HG02571 (cell line): ENCODE results near the gene EIF3B.
"Not testable (repeated sequence)": the region's sequence is repeated elsewhere in the genome, so short reads cannot be mapped to it uniquely, and the experiment has no call there.

ENCODE experiments used
- ATAC-seq: cut with Tn5 transposase; IDR thresholded peaks from one replicate; pipeline ENCODE4 v1.9.1; 2021; ENCODE audit warnings: mild to moderate bottlenecking, moderate library complexity; ENCODE audit not compliant: unreplicated experiment

Gene EIF3B

DNA sequence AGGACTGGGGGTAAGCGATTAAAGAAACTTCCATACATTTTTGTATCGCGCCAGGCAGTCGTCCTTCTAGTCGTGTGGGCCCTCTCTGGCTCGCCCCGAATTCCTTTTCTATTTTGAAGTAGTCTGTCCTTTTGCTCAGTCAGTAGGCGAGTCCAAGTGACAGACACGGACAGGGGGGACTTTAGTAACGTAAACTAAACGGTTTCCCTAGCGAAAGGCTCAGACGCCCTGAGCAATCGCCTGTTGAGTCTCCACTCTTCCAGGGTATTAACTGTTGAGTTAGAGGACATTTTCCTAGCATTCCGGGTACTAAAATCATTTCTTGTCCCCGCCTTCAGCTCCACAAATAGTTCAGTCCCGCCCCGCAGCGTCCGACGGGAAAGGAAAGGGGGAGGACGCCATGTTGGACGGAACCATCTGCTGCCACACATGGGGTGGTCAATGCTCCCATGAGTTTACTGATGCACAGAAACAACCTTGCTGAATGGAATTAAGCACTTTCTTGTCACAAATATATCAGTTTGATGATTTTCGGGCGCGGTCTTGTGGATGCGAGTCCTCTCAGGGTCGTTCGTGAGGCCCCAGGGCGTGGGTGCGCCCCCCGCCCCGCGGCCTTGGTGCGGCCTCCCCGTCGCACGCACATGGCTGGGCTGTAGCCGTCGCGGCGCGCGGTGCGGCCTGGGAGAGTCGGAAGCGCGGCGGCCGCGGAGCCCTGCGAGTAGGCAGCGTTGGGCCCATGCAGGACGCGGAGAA lies at the start of gene EIF3B:
Gene EIF3B (plus strand): TSS at position 642 of the 753 bp plus-strand sequence. CDS start 95 bp downstream, at position 737.
- peak; percentile 75 for ATAC-seq

GRCh38 chr7:2305258-2305657 lies 49.4 kb upstream of the EIF3B start:
- not testable (repeated sequence) for ATAC-seq

DNA sequence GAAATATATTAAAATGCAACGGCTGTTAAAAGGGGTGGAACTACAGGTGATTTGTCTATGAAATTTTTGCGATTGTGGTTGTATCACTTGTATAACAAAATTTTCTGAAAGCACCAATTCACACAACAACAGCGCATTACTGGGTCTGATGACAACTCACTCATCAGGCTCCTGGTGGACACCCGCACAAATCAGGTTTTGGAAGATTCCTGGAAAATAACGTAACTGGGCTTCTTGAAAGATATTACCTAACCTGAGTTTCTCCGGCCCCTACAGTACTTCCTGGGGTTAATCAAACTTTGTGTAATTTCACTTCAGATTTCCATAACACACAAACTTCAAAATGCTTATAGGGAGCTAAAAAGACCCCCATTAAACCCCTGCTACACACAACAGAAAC lies 47.9 kb upstream of the EIF3B start:
- ATAC-seq: no peak

DNA sequence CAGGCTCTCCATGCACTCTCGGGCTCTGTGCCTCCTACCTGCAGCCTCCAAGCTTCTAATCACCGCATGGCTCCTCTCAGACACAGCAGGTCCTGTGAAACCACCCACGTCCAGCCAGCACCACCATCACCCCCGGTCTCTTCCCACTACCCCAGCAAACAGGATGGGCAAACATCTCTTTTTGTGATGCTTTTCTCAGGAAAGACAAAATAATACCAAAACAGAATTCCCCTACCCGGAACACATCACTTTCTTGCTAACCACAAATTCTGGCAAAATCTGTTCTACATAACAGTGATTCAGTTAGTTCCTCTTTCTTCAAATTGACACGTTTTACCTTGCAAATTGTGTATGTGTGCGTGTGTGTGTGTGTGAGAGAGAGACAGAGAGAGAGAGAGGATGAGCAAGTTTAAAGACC lies 46.9 kb upstream of the EIF3B start:
- no peak for ATAC-seq

DNA sequence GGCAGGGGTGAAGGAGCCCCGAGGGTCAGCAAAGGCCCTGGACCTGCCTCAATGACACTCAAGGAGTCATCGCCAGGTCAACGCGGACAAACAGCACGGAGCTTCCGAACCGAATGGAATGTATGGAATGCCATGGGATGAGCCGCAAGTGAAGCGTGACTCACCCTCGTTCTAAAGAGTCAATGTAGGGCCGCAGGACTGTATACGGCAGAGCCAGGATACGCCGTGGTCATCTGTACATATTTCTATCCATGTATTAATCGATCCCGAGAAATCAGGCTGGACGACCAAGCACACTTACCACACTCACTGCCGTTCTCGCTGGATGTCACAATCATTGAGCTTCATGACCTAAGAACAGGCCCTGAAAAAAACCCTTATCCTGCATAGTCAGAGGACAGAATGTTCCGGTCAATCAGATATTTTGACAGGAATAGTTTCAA lies 44.7 kb upstream of the EIF3B start:
- ATAC-seq: no peak

- no peak for ATAC-seq
Observed at GRCh38 chr7:2312267-2312929, 42.2 kb upstream of the EIF3B start.

DNA sequence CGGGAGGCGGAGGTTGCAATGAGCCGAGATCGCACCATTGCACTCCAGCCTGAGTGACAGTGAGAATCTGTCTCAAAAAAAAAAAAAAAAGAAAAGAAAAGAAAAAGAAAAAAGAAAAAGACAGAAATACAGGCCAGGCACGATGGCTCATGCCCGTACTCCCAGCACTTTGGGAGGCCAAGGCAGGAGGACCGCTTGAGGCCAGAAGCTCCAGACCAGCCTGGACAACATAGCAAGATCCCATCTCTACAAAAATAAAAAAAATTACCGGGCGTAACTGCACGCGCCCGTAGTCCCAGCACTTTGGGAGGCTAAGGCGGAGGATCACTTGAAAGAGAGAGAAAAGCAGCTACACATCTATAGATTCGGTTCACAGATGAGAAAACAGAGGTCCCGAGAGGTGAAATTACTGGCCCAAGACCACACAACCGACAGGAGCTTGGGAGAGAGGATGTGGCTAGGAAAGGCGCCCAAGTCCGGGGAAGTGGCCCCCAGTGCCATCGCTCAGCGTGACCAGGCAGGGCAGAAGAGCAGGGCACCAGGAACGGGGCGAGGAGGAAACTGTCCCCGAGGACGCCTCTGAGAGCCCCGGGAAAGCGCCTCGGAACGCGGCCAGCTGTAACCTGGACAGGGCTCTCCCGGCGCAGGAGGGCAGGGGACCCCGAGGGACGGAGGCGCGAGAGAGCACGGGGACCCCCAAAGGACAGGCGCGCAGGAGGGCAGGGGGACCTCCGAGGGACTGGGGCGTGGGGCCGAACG lies 41.0 kb upstream of the EIF3B start:
- ATAC-seq: peak; percentile 13

DNA sequence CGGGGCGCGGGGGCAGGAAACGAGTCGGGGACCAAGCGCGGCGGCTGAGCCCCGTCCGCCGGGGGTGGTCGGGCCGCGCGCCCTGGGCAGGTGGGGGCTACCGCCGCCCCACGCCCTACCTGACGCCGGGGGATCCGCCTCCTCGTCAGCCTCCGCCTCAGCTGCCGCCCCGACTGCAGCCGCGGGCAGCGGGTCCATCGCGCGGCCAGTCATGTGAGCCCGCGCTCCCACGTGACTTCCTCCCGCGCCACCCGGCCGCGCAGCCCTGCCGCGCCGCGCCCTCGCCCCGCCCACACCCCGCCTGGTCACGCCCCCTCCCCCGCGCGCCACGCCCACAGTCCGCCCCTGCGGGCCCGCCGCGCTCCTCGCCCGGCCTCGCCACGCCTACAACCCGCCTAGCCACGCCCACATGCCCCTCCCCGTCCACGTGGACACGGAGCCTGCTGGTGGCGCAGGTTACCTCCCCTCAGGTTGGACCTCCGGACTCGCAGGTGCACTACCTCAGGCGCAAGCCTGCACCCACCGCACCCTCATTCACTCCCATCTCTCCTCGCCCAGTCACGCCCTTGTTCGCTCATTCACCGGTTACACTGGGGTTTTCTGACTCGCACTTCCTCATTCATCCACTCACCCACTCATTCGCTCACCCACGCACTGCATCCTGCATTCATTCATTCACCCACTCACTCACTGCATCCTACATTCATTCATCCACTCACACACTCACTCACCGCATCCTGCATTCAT lies 40.2 kb upstream of the EIF3B start, which contains the start of gene SNX8:
Gene SNX8 (minus strand): TSS at position 233 of the 747 bp plus-strand sequence. CDS start 20 bp downstream, at position 213.
- ATAC-seq: peak; percentile 78

DNA sequence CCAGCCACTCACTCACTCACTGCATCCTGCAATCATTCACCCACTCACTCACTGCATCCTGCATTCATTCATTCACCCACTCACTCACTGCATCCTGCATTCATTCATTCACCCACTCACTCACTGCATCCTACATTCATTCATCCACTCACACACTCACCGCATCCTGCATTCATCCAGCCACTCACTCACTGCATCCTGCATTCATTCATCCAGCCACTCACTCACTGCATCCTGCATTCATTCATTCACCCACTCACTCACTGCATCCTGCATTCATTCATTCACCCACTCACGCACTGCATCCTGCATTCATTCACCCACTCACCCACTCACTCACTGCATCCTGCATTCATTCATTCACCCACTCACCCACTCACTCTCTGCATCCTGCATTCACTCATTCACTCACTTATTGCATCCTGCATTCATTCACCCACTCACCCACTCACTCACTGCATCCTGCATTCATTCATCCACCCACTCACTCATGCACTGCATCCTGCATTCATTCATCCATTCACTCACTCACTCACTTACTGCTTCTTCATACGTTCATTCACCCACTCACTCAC lies 39.6 kb upstream of the EIF3B start:
- ATAC-seq: not testable (repeated sequence)

DNA sequence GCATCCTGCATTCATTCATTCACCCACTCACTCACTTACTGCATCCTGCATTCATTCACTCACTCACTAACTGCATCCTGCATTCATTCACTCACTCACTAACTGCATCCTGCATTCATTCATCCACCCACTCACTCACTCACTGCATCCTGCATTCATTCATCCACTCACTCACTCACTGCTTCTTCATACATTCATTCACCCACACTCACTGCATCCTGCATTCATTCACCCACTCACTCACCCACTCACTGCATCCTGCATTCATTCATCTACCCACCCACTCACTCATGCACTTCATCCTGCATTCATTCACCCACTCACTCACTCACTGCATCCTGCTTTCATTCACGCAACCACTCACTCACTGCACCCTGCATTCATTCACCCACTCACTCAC lies 38.8 kb upstream of the EIF3B start:
- no peak for ATAC-seq

- no peak for ATAC-seq
Observed at GRCh38 chr7:2316578-2316977, 38.0 kb upstream of the EIF3B start.

- ATAC-seq: no peak
Observed at GRCh38 chr7:2317556-2318293, 36.9 kb upstream of the EIF3B start.

DNA sequence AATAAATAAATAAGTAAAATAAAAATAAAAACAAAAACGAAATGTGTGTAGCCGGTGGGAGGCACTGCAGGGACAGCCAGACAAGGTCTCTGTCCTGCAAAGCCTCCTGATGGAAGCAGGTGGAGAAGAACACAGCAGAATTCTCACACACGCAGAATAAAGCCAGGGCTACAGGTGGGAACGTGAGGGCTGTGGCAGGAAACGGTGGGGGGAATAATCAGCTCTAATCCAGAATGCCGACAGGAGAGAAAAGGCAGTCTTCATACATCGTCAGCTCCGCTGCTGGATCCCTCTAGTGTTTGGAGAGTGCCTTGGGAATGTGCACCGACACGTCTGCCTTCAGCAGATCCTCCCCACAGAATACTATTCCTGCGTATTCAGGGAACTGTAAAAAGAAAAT lies 33.6 kb upstream of the EIF3B start:
- ATAC-seq: no peak

DNA sequence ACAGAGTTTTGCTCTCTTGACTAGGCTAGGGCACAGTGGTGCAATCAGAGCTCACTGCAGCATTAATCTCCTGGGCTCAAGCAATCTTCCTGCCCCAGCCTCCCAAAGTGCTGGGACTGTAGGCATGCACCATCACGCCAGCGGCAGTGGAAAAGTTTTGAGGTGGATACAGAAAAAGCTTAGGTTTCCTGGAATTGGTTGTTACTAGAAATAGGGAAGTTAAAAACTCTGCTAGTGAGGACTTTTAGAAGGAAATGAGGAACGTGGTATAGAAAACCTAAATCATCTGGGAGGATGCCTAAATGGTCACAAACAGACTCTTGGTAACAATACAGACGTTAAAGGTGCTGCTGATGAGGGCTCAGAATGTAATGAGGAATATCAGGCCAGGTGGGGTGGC lies 29.5 kb upstream of the EIF3B start:
- ATAC-seq: no peak

GRCh38 chr7:2326951-2327350 lies 27.7 kb upstream of the EIF3B start:
- no peak for ATAC-seq

DNA sequence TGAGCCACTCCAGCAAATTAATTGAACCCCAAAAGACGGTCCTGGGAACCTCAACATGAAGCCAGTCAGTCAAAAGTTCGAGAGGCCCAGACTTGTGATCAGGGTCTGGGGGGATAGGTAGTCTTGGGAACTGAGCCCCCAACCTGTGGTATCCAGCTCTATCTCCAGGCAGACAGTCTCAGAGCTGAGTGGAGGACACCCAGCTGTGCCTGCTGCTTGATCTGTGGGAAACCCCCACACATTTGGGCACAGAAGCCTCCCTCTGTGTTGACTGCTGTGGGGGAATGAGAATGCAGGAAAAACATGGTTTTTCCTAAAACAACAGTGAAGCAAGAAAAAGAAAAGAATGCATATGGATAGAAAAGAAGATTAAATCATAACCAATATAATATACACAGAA lies 24.1 kb upstream of the EIF3B start:
- no peak for ATAC-seq

DNA sequence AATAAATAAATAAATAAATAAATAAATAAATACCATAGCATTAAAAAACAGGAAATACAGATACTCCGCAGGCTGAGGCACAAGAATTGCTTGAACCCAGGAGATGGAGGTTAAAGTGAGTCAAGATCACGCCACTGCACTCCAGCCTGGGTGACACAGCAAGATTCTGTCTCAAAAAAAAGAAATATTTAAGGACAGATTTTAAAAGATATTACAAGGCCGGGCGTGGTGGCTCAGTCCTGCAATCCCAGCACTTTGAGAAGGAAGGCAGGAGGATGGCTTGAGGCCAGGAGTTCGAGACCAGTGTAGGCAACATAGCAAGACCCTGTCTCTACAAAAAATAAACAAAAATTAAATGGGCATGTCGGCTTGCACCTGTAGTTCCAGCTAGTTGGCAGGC lies 22.9 kb upstream of the EIF3B start:
- ATAC-seq: no peak

GRCh38 chr7:2332606-2333231 lies 21.9 kb upstream of the EIF3B start:
- not testable (repeated sequence) for ATAC-seq

- ATAC-seq: no peak
Observed at GRCh38 chr7:2336626-2337299, 17.9 kb upstream of the EIF3B start.
